GM23338 (cell line): ENCODE data around the gene PCDHGC4.

Source experiments
- CREB1 ChIP-seq: fragments of 250-450 bp; sonication (Bioruptor Pico); IDR thresholded peaks from 2 replicates; pipeline ENCODE4 v1.5.0; 2020; ENCODE audit warnings: low read depth, mild to moderate bottlenecking, moderate library complexity
- EZH2 ChIP-seq: fragments of 200-600 bp; sonication (generic); IDR thresholded peaks from one replicate; pipeline ENCODE4 v1.8.0; 2017; ENCODE audit warnings: antibody characterized with exemption, mild to moderate bottlenecking, low read depth; ENCODE audit not compliant: unreplicated experiment
- EZH2phosphoT487 ChIP-seq: fragments of 200-600 bp; sonication (generic); IDR thresholded peaks from one replicate; pipeline ENCODE4 v1.8.1; 2018; ENCODE audit warnings: antibody characterized with exemption; ENCODE audit not compliant: unreplicated experiment
- JUNB ChIP-seq: IDR thresholded peaks from one replicate; pipeline ENCODE4 v1.6.1; 2016; ENCODE audit warnings: antibody characterized with exemption; ENCODE audit not compliant: unreplicated experiment
- NANOG ChIP-seq: IDR thresholded peaks from 2 replicates; pipeline ENCODE4 v1.6.1; 2016; ENCODE audit warnings: antibody characterized with exemption, borderline replicate concordance
- POLR2AphosphoS5 ChIP-seq: IDR thresholded peaks from 2 replicates; pipeline ENCODE4 v1.6.1; 2016; ENCODE audit warnings: antibody characterized with exemption, low read depth
- REST ChIP-seq: IDR thresholded peaks from one replicate; pipeline ENCODE4 v1.6.1; 2018; ENCODE audit warnings: antibody characterized with exemption; ENCODE audit not compliant: unreplicated experiment
- ZNF114 ChIP-seq: fragments of 250-450 bp; sonication (Bioruptor Pico); IDR thresholded peaks from 2 replicates; pipeline ENCODE4 v1.5.0; 2020; ENCODE audit warnings: mild to moderate bottlenecking, moderate library complexity
- ZNF331 ChIP-seq: fragments of 250-450 bp; sonication (Bioruptor Pico); IDR thresholded peaks from 2 replicates; pipeline ENCODE4 v1.5.0; 2020; ENCODE audit warnings: low read depth, mild to moderate bottlenecking, moderate library complexity
- TF ChIP-seq, protein P1 (sequence below), 2 experiments: fragments of 200-600 bp in 1 of 2; sonication (generic) in 1 of 2; conservative IDR thresholded peaks; 2 replicates each; pipeline versions ENCODE4 v1.5.1 to v1.6.1; 2016 to 2017; ENCODE audit warnings: antibody characterized with exemption in 2 of 2, low read depth in 2 of 2, mild to moderate bottlenecking in 2 of 2, moderate library complexity in 1 of 2

DNA sequence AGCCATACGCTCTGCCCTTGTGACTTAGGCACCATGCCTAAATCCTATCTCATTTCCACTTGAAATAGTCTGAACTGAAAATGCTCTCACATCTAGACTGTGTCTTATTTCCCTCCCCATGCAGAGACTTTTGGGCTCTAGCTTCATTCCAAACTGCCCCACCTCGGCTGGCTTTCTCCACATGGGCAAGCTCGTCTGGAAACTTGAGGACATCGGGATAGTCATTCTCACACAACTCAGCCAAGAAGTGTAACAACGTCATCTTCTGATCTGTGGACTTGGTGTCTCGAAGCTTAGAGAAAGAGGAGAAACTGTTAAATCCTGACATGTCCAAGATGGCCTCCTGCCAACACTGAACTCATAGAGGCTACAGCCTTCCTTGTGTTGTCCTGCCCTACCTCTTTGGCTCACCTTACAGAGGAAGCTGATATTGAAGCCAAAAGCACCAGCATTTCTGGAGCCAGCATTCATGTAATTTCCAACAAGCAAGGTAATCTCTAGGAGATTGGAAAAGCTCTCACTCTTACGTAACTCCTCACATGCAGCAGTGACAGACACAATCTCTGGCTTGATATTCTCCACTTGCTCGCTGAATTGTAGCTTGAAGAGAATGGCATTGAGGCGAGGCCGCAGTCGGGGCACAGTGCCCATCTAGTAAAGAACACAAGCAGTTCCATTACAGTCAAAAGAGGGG lies 43.6 kb downstream of the PCDHGC4 start:
- TF ChIP-seq, protein P1, sequence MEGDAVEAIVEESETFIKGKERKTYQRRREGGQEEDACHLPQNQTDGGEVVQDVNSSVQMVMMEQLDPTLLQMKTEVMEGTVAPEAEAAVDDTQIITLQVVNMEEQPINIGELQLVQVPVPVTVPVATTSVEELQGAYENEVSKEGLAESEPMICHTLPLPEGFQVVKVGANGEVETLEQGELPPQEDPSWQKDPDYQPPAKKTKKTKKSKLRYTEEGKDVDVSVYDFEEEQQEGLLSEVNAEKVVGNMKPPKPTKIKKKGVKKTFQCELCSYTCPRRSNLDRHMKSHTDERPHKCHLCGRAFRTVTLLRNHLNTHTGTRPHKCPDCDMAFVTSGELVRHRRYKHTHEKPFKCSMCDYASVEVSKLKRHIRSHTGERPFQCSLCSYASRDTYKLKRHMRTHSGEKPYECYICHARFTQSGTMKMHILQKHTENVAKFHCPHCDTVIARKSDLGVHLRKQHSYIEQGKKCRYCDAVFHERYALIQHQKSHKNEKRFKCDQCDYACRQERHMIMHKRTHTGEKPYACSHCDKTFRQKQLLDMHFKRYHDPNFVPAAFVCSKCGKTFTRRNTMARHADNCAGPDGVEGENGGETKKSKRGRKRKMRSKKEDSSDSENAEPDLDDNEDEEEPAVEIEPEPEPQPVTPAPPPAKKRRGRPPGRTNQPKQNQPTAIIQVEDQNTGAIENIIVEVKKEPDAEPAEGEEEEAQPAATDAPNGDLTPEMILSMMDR (conservative IDR thresholded peaks at IDR 0.05; ENCODE audit: low read depth in 2 of 2): no peak
- TF ChIP-seq REST (no peak), EZH2 (no peak), POLR2AphosphoS5 (no peak), EZH2phosphoT487 (no peak), ZNF331 (CRISPR knock-in tag) (no peak), CREB1 (no peak), JUNB (no peak), ZNF114 (CRISPR knock-in tag) (no peak), NANOG (no peak)
